Ishikawa (cell line): Measurements from ENCODE around the gene CX3CR1.

Experiments
- CEBPB ChIP-seq: IDR thresholded peaks from 2 replicates; pipeline ENCODE4 v1.6.1; 2012
- CREB1 ChIP-seq: IDR thresholded peaks from 2 replicates; pipeline ENCODE4 v1.6.1; 2012; ENCODE audit warnings: low read depth
- EGR1 ChIP-seq: IDR thresholded peaks from 2 replicates; pipeline ENCODE4 v1.6.1; 2012
- EP300 ChIP-seq: IDR thresholded peaks from 2 replicates; pipeline ENCODE4 v1.6.1; 2012; ENCODE audit warnings: borderline replicate concordance
- FOXM1 ChIP-seq: IDR thresholded peaks from 2 replicates; pipeline ENCODE4 v1.6.1; 2012; ENCODE audit warnings: low read depth, borderline replicate concordance
- NFIC ChIP-seq: IDR thresholded peaks from 2 replicates; pipeline ENCODE4 v1.6.1; 2012
- RAD21 ChIP-seq: IDR thresholded peaks from 2 replicates; pipeline ENCODE4 v1.6.1; 2012; ENCODE audit warnings: low read depth
- TAF1 ChIP-seq: IDR thresholded peaks from 2 replicates; pipeline ENCODE4 v1.6.1; 2012; ENCODE audit warnings: low read depth, mild to moderate bottlenecking
- TCF12 ChIP-seq: IDR thresholded peaks from 2 replicates; pipeline ENCODE4 v1.6.1; 2012; ENCODE audit warnings: low read depth
- TEAD4 ChIP-seq: IDR thresholded peaks from 2 replicates; pipeline ENCODE4 v1.6.1; 2012
- YY1 ChIP-seq: IDR thresholded peaks from 2 replicates; pipeline ENCODE4 v1.6.1; 2012; ENCODE audit warnings: low read depth
- ZBTB7A ChIP-seq: IDR thresholded peaks from 2 replicates; pipeline ENCODE4 v1.6.1; 2012; ENCODE audit warnings: low read depth
- TF ChIP-seq, protein P1 (sequence below): IDR thresholded peaks from 2 replicates; pipeline ENCODE4 v1.6.1; 2012
- TF ChIP-seq, protein P2 (sequence below): IDR thresholded peaks from 2 replicates; pipeline ENCODE4 v1.6.1; 2012
- TF ChIP-seq, protein P3 (sequence below): IDR thresholded peaks from 2 replicates; pipeline ENCODE4 v1.6.1; 2012; ENCODE audit warnings: low read depth, mild to moderate bottlenecking

Gene CX3CR1

GRCh38 chr3:39276746-39277145, 3.1 kb downstream of the CX3CR1 start:
- TF ChIP-seq RAD21: no peak
- no peak for TF ChIP-seq TCF12
- no peak for TF ChIP-seq FOXM1
- TF ChIP-seq NFIC: no peak
- no peak for TF ChIP-seq EGR1
- TF ChIP-seq CREB1: no peak
- no peak for TF ChIP-seq YY1
- TF ChIP-seq ZBTB7A: no peak
- no peak for TF ChIP-seq EP300
- TF ChIP-seq, protein P1, sequence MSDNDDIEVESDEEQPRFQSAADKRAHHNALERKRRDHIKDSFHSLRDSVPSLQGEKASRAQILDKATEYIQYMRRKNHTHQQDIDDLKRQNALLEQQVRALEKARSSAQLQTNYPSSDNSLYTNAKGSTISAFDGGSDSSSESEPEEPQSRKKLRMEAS: no peak
- TF ChIP-seq CEBPB: no peak
- no peak for TF ChIP-seq TAF1
- TF ChIP-seq, protein P2, sequence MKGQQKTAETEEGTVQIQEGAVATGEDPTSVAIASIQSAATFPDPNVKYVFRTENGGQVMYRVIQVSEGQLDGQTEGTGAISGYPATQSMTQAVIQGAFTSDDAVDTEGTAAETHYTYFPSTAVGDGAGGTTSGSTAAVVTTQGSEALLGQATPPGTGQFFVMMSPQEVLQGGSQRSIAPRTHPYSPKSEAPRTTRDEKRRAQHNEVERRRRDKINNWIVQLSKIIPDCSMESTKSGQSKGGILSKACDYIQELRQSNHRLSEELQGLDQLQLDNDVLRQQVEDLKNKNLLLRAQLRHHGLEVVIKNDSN: no peak

- no peak for TF ChIP-seq EP300
- TF ChIP-seq EGR1: no peak
- TF ChIP-seq TEAD4: no peak
- TF ChIP-seq, protein P1: no peak
- TF ChIP-seq RAD21: no peak
- TF ChIP-seq TCF12: no peak
- TF ChIP-seq, protein P3, sequence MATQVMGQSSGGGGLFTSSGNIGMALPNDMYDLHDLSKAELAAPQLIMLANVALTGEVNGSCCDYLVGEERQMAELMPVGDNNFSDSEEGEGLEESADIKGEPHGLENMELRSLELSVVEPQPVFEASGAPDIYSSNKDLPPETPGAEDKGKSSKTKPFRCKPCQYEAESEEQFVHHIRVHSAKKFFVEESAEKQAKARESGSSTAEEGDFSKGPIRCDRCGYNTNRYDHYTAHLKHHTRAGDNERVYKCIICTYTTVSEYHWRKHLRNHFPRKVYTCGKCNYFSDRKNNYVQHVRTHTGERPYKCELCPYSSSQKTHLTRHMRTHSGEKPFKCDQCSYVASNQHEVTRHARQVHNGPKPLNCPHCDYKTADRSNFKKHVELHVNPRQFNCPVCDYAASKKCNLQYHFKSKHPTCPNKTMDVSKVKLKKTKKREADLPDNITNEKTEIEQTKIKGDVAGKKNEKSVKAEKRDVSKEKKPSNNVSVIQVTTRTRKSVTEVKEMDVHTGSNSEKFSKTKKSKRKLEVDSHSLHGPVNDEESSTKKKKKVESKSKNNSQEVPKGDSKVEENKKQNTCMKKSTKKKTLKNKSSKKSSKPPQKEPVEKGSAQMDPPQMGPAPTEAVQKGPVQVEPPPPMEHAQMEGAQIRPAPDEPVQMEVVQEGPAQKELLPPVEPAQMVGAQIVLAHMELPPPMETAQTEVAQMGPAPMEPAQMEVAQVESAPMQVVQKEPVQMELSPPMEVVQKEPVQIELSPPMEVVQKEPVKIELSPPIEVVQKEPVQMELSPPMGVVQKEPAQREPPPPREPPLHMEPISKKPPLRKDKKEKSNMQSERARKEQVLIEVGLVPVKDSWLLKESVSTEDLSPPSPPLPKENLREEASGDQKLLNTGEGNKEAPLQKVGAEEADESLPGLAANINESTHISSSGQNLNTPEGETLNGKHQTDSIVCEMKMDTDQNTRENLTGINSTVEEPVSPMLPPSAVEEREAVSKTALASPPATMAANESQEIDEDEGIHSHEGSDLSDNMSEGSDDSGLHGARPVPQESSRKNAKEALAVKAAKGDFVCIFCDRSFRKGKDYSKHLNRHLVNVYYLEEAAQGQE: no peak
- no peak for TF ChIP-seq CREB1
These were observed 3.8 kb downstream of the CX3CR1 start for GRCh38 chr3:39275963-39276593.

GRCh38 chr3:39275052-39275451, 4.8 kb downstream of the CX3CR1 start:
- TF ChIP-seq EP300: no peak

GRCh38 chr3:39273119-39273518, 6.7 kb downstream of the CX3CR1 start:
- TF ChIP-seq, protein P3: no peak
- TF ChIP-seq FOXM1 (no peak), CREB1 (no peak), NFIC (no peak), CEBPB (no peak), EP300 (no peak), RAD21 (no peak), TCF12 (no peak), ZBTB7A (no peak), TEAD4 (no peak), YY1 (no peak), TAF1 (no peak), EGR1 (no peak)
- TF ChIP-seq, protein P1: no peak
- TF ChIP-seq, protein P2: no peak

GRCh38 chr3:39272191-39272590, 7.6 kb downstream of the CX3CR1 start:
- TF ChIP-seq RAD21 (no peak), CEBPB (no peak), EGR1 (no peak), TCF12 (no peak), NFIC (no peak), TEAD4 (no peak), FOXM1 (no peak), CREB1 (no peak), EP300 (no peak), TAF1 (no peak), YY1 (no peak), ZBTB7A (no peak)
- TF ChIP-seq, protein P1: no peak
- TF ChIP-seq, protein P3: no peak
- TF ChIP-seq, protein P2: no peak
